Stimulated activated CD4-positive, alpha-beta T cell treated with anti-CD3 and anti-CD28 coated beads, Interleukin-12 subunit alpha, Interleukin-12 subunit beta, amount 100 ng/mL, for 24 hours (primary cell): Measurements from ENCODE around the gene TTC12.

Source experiments
- DNase-seq, 2 experiments: peaks; one replicate each; pipeline ENCODE4 v3.0.0-alpha.2; 2020; ENCODE audit warnings: low read depth in 2 of 2

Gene TTC12

DNA sequence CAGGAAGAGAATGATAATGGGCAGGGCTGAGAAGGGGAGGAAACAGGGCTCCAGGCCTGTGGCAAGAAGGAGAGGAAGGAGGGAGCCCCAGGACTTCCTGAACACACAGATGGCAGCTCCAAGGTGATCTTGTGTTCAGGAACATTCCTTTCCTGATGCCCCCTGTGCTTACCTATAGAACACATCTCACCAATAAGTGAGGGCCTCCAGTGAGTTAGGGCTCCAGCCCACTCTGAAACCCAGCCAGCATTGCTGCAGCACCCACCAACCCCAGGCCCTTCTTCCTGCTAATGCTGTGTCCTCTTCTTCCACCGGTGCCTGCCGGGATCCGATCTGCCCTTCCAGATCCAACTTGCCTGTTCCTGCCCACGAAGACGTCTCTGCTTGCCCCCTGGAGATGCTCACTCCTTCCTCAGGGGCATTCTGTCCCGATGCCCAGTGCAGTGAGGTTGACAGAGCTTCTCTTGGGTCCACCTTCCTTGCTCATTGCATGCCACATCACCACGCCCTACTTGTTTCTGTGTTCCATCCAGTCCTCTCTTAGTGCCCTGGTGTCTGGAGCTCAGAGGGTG lies 90.6 kb downstream of the TTC12 start:
- no peak for DNase-seq

DNA sequence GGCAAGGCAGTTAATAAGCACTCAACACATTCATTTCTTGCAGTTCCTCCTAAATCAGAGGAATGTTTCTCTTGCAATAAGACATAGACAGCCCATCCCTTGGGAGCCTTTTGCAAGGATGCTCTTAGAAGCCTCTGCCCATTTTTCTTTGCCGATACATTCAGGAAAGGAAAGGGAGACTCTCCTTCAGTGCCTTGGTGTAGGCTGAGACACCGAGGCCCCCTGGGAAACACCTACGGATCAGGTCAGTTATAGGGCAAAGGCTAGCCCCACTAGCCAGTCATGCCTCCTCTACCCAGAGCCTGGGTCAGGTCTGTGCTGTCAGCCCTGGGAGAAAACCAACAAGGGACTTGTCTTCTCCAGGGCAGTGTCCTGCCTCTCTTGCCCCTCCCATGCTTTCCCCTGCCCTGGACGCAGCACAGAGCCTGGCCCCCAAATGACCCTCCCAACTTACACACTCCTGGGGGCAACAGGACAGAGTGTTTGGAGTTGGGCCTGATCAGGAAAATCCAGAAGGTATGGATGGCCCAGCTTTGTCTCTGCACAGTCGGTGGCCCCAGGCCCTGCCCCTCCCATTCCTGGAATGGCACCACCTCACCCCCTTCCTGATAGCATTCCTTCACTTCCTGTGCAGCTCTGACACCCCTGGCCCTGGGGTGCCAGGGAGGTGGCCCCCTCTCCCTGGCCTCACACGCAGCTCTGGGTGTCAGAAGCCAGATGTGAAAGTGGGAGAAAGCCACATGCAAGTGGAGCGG lies 91.5 kb downstream of the TTC12 start:
- DNase-seq, result no peak

DNA sequence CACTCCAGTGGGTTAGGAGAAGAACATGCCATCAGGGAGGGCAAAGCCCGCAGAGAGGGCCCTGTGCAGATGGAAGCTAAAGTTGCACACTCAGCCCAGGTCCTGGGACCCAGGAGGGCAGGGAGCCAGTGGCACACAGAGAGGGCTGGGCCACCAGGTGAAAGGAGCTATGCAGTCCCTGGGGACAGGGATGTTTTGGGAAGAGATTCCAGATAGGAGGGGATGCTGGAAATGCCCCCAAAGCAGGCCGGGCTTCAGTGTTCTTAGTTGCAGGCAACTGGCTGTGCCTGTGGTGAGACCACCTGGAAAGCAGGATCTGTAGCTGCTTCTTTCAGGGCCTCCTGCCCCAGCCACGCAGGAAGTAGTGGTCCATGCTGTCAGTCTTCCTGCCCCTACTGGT lies 92.8 kb downstream of the TTC12 start:
- no peak for DNase-seq

DNA sequence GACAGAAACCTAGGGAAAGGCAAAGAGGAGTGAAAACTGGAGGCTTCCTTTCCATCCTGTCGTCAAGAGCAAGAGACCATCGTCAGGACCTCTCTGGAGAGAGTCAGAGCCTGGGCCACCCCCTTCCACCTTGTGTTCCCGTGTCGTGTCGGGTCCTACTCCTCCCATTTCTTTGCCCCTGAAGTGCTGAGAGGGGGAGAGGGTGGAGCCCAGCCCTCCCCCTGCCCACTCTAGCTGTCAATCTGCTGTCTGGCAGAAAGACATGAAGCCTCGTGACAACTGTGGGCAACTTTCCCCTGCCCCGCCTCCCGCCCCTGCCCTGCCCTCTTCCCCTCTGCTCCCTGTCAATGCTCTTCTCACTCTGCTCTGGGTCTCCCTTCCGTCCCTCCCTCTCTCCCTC lies 93.8 kb downstream of the TTC12 start:
- DNase-seq, result no peak

DNA sequence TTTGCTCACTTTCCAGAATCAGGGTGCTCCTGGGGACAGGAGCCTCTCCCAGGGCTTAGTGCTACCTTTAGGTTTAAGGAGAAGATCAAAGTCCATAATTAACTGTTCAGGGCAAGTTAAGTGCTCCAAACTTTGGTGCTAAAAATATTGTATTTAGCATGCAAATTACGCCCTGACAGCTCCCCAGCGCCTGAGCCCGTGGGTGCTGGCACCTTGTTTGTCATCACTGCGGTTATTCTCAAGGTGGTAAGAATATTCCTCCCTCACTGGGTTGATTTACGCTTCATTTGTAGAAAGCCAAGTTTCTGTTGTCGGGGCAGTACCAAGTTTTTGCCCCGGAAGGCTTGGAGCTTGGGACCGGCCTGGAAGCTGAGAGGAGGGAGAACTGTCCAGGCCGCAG lies 94.5 kb downstream of the TTC12 start:
- DNase-seq, result no peak

DNA sequence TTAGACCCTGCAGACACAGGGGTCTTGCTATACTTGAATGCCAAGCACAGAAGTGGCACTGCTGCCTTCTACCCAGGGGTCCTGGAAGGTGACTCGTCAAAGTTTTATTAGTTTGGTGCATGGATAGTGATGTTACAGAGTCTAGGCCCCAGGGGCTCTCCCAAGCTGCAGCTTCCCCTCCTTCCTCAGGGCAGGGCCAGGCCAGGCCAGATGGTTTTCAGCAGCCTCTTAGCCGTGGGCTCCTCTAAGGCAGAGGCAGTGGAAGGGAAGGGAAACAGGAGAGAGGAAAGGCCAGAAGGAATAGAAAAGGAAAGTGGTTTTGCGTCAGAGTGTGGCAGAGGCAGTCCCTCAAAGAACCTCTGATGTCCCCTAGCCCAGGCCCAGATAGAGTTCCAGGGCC lies 95.1 kb downstream of the TTC12 start:
- DNase-seq, result no peak

DNA sequence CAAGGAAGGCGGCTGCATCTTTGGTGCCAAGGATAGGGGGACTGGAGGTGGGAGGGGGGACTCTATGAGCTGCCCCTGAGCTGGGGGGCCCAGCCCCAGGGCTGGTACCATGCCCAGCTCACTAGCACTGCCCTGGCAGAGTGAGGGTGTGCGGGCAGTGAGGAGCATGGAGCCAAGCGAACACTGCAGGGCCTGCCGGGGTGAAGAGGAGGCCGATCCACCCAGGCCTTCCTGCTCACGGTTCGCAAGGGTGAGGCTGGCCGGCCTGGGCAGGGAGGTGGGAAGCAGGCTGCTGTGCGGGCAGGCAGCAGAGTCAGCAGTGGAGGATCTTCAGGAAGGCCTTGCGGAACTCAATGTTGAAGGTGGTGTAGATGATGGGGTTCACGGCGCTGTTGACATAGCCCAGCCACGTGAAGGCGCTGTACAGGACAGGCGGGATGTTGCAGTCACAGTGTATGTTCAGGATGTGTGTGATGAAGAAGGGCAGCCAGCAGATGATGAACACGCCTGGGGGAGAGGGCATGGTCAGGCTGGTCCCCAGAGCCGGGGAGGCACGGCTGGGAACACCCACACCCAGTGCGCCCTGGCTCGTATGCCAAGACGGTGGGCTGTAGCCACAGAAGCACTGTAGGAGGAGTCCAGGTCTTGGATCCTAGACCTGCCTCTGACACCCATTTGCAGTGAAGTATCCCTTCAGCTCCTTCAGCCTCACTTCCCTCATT lies 96.2 kb downstream of the TTC12 start:
- no peak for DNase-seq

DNA sequence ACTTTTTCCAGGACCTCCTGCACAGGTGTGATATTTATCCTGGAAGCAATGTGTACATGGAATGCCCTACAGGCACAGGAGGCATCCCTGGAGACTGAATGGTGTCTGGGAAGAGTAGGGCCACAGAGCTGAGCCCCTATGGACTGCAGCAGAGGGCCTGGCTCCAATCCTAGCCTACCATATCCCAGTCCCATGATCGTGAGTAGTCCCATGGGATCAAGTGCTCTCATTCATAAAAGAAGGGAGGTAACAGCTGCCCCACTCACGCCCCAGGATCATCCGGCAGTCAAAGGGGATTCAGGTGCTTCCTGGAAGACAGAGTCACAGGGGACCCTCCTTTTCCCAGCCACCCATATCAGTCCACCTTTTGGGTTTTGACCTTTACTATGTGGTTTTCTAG lies 97.2 kb downstream of the TTC12 start:
- DNase-seq, result no peak

DNA sequence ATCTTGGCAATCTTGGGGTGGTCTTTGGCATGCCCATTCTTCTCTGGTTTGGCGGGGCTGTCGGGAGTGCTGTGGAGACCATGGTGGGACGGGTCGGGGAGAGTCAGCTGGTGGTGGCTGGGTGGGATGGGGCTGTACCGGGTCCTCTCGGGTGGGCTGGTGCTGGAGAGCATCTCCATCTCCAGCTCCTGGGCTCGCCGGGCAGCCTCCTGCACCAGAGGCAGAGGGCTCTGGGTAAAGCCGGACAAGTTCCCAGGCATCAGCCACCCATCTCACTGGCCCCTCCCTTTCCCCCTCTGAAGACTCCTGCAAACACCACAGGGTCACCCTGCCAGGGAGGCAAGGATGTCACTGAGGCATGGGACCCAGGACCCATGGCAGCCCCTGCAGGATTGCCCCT lies 98.3 kb downstream of the TTC12 start:
- no peak for DNase-seq

DNA sequence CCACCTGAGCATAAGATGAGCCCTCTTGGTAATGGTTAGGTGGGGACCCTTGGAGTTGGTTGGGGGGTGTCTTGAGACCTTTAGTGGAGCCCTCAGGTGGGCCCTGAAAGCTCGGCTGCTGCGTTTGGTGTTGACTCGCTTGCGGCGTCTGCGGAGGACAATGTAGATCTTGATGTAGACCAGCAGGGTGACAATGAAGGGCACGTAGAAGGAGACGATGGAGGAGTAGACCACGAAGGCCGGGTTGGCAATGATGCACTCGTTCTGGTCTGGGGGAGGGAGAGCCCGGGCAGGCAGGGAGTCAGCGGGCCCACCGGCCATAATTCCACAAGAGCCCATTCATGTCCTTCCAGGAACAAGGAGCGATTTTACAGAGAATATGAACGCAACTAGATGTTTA lies 101.0 kb downstream of the TTC12 start:
- DNase-seq, result no peak
